Measurements from ENCODE around the gene CCSER2.

Gene CCSER2

GRCh38 chr10:84534168-84534567 is 205.8 kb downstream of the CCSER2 start:
- no peak for DNase-seq (ENCODE audit: low read depth, low spot score)
- in situ Hi-C loops (cut with HindIII; ENCODE audit: low sequenced_read_pairs) = no loop called here
- H3K4me3 ChIP-seq (ENCODE audit: low read depth, low read length) = no peak overlapping the region
- TF ChIP-seq, protein P1, sequence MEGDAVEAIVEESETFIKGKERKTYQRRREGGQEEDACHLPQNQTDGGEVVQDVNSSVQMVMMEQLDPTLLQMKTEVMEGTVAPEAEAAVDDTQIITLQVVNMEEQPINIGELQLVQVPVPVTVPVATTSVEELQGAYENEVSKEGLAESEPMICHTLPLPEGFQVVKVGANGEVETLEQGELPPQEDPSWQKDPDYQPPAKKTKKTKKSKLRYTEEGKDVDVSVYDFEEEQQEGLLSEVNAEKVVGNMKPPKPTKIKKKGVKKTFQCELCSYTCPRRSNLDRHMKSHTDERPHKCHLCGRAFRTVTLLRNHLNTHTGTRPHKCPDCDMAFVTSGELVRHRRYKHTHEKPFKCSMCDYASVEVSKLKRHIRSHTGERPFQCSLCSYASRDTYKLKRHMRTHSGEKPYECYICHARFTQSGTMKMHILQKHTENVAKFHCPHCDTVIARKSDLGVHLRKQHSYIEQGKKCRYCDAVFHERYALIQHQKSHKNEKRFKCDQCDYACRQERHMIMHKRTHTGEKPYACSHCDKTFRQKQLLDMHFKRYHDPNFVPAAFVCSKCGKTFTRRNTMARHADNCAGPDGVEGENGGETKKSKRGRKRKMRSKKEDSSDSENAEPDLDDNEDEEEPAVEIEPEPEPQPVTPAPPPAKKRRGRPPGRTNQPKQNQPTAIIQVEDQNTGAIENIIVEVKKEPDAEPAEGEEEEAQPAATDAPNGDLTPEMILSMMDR (IDR thresholded peaks at IDR 0.05; ENCODE audit: low read depth, low read length) = peak; percentile 37

- in situ Hi-C loops (cut with HindIII; ENCODE audit: low sequenced_read_pairs) = no loop called here
- peak; percentile 65 for DNase-seq (ENCODE audit: low read depth, low spot score)
These were observed 209.1 kb downstream of the CCSER2 start for GRCh38 chr10:84537447-84537931.

GRCh38 chr10:84538036-84538435 is 209.6 kb downstream of the CCSER2 start:
- no peak overlapping the region for H3K4me3 ChIP-seq (ENCODE audit: low read depth, low read length)

More at GRCh38 chr10:84537447-84537931, 209.1 kb downstream of the CCSER2 start:
- H3K4me3 ChIP-seq (ENCODE audit: low read depth, low read length) = no peak overlapping the region
- TF ChIP-seq, protein P1 (IDR thresholded peaks at IDR 0.05; ENCODE audit: low read depth, low read length) = peak; percentile 55

GRCh38 chr10:84539216-84539615 is 210.8 kb downstream of the CCSER2 start:
- H3K4me3 ChIP-seq (ENCODE audit: low read depth, low read length) = no peak overlapping the region
- DNase-seq (ENCODE audit: low read depth, low spot score) = peak; percentile 22
- in situ Hi-C loops (cut with HindIII; ENCODE audit: low sequenced_read_pairs) = no loop called here
- TF ChIP-seq, protein P1 (IDR thresholded peaks at IDR 0.05; ENCODE audit: low read depth, low read length) = no peak

More at GRCh38 chr10:84538036-84538435, 209.6 kb downstream of the CCSER2 start:
- TF ChIP-seq, protein P1 (IDR thresholded peaks at IDR 0.05; ENCODE audit: low read depth, low read length) = no peak
- DNase-seq (ENCODE audit: low read depth, low spot score) = no peak
- in situ Hi-C loops (cut with HindIII; ENCODE audit: low sequenced_read_pairs) = no loop called here

- peak; percentile 90 for DNase-seq (ENCODE audit: low read depth, low spot score)
- in situ Hi-C loops (cut with HindIII; ENCODE audit: low sequenced_read_pairs) = no loop called here
- TF ChIP-seq, protein P1 (IDR thresholded peaks at IDR 0.05; ENCODE audit: low read depth, low read length) = no peak
- peak overlapping the region; percentile 44 for H3K4me3 ChIP-seq (ENCODE audit: low read depth, low read length)
These were observed 211.7 kb downstream of the CCSER2 start for GRCh38 chr10:84540022-84540616.

- peak; percentile 73 for DNase-seq (ENCODE audit: low read depth, low spot score)
- TF ChIP-seq, protein P1 (IDR thresholded peaks at IDR 0.05; ENCODE audit: low read depth, low read length) = peak; percentile 88
- H3K4me3 ChIP-seq (ENCODE audit: low read depth, low read length) = peak overlapping the region; percentile 44
- in situ Hi-C loops (cut with HindIII; ENCODE audit: low sequenced_read_pairs) = no loop called here
These were observed 212.4 kb downstream of the CCSER2 start for GRCh38 chr10:84540617-84541288.

Data from astrocyte of the spinal cord (primary cell).